WTC11 (cell line): ENCODE data around the gene HOXA13.

Experiments
- CBFB ChIP-seq: sonication (generic); formaldehyde crosslinking; IDR thresholded peaks from 2 replicates; pipeline ENCODE4 v1.8.1; 2022; ENCODE audit warnings: mild to moderate bottlenecking, low read depth, missing genetic modification reagents
- SMAD4 ChIP-seq: sonication (generic); formaldehyde crosslinking; IDR thresholded peaks from 2 replicates; pipeline ENCODE4 v1.8.0; 2022; ENCODE audit warnings: mild to moderate bottlenecking, missing genetic modification reagents
- SP1 ChIP-seq: sonication (generic); formaldehyde crosslinking; conservative IDR thresholded peaks from 2 replicates; pipeline ENCODE4 v1.8.1; 2022; ENCODE audit warnings: missing genetic modification reagents
- ZNF138 ChIP-seq: sonication (generic); formaldehyde crosslinking; conservative IDR thresholded peaks from 2 replicates; pipeline ENCODE4 v1.8.1; 2022; ENCODE audit warnings: mild to moderate bottlenecking, moderate library complexity, missing genetic modification reagents
- TF ChIP-seq, protein P1 (sequence below): sonication (generic); formaldehyde crosslinking; IDR thresholded peaks from 2 replicates; pipeline ENCODE4 v1.8.0; 2022; ENCODE audit warnings: mild to moderate bottlenecking, missing genetic modification reagents
- TF ChIP-seq, protein P2 (sequence below): sonication (generic); formaldehyde crosslinking; conservative IDR thresholded peaks from 2 replicates; pipeline ENCODE4 v1.8.1; 2022; ENCODE audit warnings: mild to moderate bottlenecking, missing genetic modification reagents
- TF ChIP-seq, protein P3 (sequence below): fragments of 200-600 bp; IDR thresholded peaks from 2 replicates; pipeline ENCODE4 v1.8.0; 2022; ENCODE audit warnings: antibody characterized with exemption
- TF ChIP-seq, protein P4 (sequence below): sonication (generic); formaldehyde crosslinking; IDR thresholded peaks from 2 replicates; pipeline ENCODE4 v1.8.1; 2023; ENCODE audit warnings: mild to moderate bottlenecking, missing genetic modification reagents, moderate library complexity
- TF ChIP-seq, protein P5 (sequence below): sonication (generic); formaldehyde crosslinking; IDR thresholded peaks from 2 replicates; pipeline ENCODE4 v1.8.1; 2022; ENCODE audit warnings: missing genetic modification reagents, borderline replicate concordance
- TF ChIP-seq, protein P6 (sequence below): fragments of 250-450 bp; sonication (Bioruptor Pico); IDR thresholded peaks from 2 replicates; pipeline ENCODE4 v1.8.0; 2021; ENCODE audit warnings: mild to moderate bottlenecking
- TF ChIP-seq, protein P7 (sequence below): sonication (generic); formaldehyde crosslinking; IDR thresholded peaks from 2 replicates; pipeline ENCODE4 v1.8.0; 2022; ENCODE audit warnings: mild to moderate bottlenecking, missing genetic modification reagents
- TF ChIP-seq, protein P8 (sequence below): sonication (generic); formaldehyde crosslinking; IDR thresholded peaks from 2 replicates; pipeline ENCODE4 v1.8.0; 2022; ENCODE audit warnings: mild to moderate bottlenecking, missing genetic modification reagents
- TF ChIP-seq, protein P9 (sequence below): sonication (generic); formaldehyde crosslinking; IDR thresholded peaks from 2 replicates; pipeline ENCODE4 v1.8.1; 2023; ENCODE audit warnings: mild to moderate bottlenecking, missing genetic modification reagents

DNA sequence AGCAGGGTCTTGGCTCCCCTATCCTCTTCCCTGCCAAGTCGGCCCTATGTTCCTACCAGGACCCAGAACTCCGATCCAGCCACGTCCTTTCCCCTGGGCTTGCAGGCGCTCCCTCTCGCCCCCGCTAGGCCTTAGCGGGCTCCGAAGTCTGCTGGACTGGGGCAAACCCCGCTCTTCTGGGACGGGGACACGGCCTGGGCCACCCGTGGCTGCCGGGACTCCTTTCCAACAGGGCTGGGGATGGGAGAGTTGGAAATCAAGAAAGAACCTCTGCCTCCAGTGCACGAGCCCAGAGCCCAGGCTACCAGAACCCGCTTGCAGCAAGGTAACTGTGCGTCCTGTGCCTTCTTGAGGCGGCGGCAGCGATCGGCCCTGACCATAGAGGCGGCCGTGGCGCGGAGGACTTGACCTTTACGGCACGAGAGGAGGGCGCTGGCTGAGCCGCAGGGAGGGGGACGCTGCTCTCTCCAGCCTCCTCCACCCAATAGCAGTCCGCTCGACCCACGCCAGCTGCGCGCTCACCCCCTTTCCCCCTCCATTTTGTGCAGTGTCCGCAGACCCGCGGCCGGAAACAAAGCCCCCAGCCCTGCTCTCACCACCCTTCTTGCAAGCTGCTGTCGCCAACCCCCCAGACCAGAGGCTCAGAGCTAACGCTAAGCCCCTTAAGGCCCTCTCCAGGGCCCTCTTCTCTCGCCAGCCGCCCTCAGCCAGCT lies 7.9 kb downstream of the HOXA13 start:
- TF ChIP-seq, protein P1, sequence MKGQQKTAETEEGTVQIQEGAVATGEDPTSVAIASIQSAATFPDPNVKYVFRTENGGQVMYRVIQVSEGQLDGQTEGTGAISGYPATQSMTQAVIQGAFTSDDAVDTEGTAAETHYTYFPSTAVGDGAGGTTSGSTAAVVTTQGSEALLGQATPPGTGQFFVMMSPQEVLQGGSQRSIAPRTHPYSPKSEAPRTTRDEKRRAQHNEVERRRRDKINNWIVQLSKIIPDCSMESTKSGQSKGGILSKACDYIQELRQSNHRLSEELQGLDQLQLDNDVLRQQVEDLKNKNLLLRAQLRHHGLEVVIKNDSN (CRISPR knock-in tag), result no peak
- TF ChIP-seq, protein P2, sequence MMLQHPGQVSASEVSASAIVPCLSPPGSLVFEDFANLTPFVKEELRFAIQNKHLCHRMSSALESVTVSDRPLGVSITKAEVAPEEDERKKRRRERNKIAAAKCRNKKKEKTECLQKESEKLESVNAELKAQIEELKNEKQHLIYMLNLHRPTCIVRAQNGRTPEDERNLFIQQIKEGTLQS (CRISPR knock-in tag), result no peak
- TF ChIP-seq SP1 (CRISPR knock-in tag) (no peak), CBFB (CRISPR knock-in tag) (no peak), SMAD4 (CRISPR knock-in tag) (no peak), ZNF138 (CRISPR knock-in tag) (no peak)
- TF ChIP-seq, protein P3, sequence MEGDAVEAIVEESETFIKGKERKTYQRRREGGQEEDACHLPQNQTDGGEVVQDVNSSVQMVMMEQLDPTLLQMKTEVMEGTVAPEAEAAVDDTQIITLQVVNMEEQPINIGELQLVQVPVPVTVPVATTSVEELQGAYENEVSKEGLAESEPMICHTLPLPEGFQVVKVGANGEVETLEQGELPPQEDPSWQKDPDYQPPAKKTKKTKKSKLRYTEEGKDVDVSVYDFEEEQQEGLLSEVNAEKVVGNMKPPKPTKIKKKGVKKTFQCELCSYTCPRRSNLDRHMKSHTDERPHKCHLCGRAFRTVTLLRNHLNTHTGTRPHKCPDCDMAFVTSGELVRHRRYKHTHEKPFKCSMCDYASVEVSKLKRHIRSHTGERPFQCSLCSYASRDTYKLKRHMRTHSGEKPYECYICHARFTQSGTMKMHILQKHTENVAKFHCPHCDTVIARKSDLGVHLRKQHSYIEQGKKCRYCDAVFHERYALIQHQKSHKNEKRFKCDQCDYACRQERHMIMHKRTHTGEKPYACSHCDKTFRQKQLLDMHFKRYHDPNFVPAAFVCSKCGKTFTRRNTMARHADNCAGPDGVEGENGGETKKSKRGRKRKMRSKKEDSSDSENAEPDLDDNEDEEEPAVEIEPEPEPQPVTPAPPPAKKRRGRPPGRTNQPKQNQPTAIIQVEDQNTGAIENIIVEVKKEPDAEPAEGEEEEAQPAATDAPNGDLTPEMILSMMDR, result no peak
- TF ChIP-seq, protein P4, sequence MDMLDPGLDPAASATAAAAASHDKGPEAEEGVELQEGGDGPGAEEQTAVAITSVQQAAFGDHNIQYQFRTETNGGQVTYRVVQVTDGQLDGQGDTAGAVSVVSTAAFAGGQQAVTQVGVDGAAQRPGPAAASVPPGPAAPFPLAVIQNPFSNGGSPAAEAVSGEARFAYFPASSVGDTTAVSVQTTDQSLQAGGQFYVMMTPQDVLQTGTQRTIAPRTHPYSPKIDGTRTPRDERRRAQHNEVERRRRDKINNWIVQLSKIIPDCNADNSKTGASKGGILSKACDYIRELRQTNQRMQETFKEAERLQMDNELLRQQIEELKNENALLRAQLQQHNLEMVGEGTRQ (CRISPR knock-in tag), result no peak
- TF ChIP-seq, protein P5, sequence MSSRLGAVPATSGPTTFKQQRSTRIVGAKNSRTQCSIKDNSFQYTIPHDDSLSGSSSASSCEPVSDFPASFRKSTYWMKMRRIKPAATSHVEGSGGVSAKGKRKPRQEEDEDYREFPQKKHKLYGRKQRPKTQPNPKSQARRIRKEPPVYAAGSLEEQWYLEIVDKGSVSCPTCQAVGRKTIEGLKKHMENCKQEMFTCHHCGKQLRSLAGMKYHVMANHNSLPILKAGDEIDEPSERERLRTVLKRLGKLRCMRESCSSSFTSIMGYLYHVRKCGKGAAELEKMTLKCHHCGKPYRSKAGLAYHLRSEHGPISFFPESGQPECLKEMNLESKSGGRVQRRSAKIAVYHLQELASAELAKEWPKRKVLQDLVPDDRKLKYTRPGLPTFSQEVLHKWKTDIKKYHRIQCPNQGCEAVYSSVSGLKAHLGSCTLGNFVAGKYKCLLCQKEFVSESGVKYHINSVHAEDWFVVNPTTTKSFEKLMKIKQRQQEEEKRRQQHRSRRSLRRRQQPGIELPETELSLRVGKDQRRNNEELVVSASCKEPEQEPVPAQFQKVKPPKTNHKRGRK, result no peak
- TF ChIP-seq, protein P6, sequence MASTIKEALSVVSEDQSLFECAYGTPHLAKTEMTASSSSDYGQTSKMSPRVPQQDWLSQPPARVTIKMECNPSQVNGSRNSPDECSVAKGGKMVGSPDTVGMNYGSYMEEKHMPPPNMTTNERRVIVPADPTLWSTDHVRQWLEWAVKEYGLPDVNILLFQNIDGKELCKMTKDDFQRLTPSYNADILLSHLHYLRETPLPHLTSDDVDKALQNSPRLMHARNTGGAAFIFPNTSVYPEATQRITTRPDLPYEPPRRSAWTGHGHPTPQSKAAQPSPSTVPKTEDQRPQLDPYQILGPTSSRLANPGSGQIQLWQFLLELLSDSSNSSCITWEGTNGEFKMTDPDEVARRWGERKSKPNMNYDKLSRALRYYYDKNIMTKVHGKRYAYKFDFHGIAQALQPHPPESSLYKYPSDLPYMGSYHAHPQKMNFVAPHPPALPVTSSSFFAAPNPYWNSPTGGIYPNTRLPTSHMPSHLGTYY (CRISPR knock-in tag), result no peak
- TF ChIP-seq, protein P7, sequence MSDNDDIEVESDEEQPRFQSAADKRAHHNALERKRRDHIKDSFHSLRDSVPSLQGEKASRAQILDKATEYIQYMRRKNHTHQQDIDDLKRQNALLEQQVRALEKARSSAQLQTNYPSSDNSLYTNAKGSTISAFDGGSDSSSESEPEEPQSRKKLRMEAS (CRISPR knock-in tag), result no peak
- TF ChIP-seq, protein P8, sequence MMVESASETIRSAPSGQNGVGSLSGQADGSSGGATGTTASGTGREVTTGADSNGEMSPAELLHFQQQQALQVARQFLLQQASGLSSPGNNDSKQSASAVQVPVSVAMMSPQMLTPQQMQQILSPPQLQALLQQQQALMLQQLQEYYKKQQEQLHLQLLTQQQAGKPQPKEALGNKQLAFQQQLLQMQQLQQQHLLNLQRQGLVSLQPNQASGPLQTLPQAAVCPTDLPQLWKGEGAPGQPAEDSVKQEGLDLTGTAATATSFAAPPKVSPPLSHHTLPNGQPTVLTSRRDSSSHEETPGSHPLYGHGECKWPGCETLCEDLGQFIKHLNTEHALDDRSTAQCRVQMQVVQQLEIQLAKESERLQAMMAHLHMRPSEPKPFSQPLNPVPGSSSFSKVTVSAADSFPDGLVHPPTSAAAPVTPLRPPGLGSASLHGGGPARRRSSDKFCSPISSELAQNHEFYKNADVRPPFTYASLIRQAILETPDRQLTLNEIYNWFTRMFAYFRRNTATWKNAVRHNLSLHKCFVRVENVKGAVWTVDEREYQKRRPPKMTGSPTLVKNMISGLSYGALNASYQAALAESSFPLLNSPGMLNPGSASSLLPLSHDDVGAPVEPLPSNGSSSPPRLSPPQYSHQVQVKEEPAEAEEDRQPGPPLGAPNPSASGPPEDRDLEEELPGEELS (CRISPR knock-in tag), result no peak
- TF ChIP-seq, protein P9, sequence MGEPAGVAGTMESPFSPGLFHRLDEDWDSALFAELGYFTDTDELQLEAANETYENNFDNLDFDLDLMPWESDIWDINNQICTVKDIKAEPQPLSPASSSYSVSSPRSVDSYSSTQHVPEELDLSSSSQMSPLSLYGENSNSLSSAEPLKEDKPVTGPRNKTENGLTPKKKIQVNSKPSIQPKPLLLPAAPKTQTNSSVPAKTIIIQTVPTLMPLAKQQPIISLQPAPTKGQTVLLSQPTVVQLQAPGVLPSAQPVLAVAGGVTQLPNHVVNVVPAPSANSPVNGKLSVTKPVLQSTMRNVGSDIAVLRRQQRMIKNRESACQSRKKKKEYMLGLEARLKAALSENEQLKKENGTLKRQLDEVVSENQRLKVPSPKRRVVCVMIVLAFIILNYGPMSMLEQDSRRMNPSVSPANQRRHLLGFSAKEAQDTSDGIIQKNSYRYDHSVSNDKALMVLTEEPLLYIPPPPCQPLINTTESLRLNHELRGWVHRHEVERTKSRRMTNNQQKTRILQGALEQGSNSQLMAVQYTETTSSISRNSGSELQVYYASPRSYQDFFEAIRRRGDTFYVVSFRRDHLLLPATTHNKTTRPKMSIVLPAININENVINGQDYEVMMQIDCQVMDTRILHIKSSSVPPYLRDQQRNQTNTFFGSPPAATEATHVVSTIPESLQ (CRISPR knock-in tag), result no peak
